Mucosa of stomach (tissue), 1 donor: Measurements from ENCODE around the gene CCNY.

Experiments used
- H3K27me3 ChIP-seq: one replicate; pipeline ENCODE4 v1.7.0; 2013; ENCODE audit warnings: mild to moderate bottlenecking, low read length; ENCODE audit not compliant: control insufficient read depth, insufficient read depth
- H3K36me3 ChIP-seq: one replicate; pipeline ENCODE4 v1.7.0; 2013; ENCODE audit warnings: low read length; ENCODE audit not compliant: control insufficient read depth, insufficient read depth
- H3K4me1 ChIP-seq: one replicate; pipeline ENCODE4 v1.7.0; 2013; ENCODE audit warnings: mild to moderate bottlenecking, low read length; ENCODE audit not compliant: control insufficient read depth, insufficient read depth
- H3K4me3 ChIP-seq: one replicate; pipeline ENCODE4 v1.7.0; 2013; ENCODE audit warnings: low read length
- H3K9ac ChIP-seq: one replicate; pipeline ENCODE4 v1.7.0; 2013; ENCODE audit warnings: mild to moderate bottlenecking, low read length, moderate library complexity
- H3K9me3 ChIP-seq: one replicate; pipeline ENCODE4 v1.7.0; 2013; ENCODE audit warnings: mild to moderate bottlenecking, low read length, moderate library complexity; ENCODE audit not compliant: control insufficient read depth
- donor health status: Pancreatic carcinoma.

The CCNY gene

DNA sequence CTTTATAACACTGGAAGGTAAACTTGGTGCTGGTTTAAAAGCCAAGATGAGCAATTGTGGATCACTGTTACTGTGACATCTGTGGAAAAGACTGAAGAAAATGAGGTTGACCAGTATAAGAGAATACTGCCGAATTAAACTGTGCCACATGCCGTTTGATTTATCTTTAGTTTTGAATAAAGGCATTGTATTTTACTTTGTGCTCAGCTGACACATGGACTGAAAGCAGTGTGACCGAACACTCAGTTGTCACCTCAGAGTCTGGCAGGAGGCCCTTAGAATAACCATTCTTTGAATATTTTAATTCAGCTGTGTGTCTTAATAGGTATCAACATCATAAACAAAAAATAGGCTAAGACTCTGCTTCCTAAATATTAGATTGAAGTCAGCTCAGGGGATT is 135.1 kb downstream of the CCNY start:
- Histone ChIP-seq H3K4me1 (peaks cover 13% of the 10 kb centered on the region), H3K9ac (no peak overlapping the region), H3K9me3 (no peaks in the 10 kb centered on the region), H3K27me3 (no peaks in the 10 kb centered on the region), H3K36me3 (no peaks in the 10 kb centered on the region), H3K4me3 (no peak overlapping the region)

DNA sequence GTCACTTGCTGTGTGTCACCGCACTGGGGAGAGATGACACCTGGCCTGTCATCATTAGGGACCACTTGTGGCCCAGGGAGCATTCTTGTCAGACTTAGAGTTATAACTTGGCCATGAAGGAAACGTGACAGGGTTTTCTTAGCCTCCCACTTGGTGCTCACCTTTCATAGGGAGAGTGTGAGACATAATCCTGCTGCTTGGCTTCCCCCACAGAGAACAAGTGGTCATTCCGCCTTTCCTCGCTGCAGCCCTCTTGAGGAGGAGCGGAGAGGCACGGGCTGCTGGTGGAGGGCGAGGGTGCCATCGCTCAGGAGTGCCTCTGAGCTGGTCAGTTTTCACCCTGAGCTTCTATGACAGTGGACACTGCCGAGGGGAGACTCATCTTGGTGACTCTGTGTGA is 143.8 kb downstream of the CCNY start:
- H3K36me3 ChIP-seq = no peaks in the 10 kb centered on the region
- no peaks in the 10 kb centered on the region for H3K9me3 ChIP-seq
- no peaks in the 10 kb centered on the region for H3K27me3 ChIP-seq
- no peak overlapping the region for H3K4me3 ChIP-seq
- no peak overlapping the region for H3K9ac ChIP-seq
- peaks cover 12% of the 10 kb centered on the region for H3K4me1 ChIP-seq

DNA sequence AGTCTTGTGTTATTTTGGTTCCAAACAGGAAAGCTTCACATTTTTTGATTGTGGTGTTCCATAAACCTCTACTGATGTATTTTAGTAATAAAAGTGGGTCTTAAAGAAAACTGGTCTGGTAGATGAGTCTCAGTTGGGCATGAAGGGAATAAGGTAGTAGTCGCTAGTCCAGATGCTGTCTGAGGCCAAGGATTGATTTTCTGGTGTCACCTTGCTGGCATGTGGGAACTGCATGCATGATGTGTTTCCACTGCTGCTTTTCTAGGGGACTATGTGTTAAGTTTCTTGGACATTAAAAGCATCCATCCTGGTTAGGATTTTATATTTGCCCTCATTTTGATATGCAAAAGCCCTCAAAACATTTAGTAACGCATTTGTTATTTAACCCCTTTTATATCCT is 145.1 kb downstream of the CCNY start:
- peaks cover 12% of the 10 kb centered on the region for H3K4me1 ChIP-seq
- H3K27me3 ChIP-seq = no peaks in the 10 kb centered on the region
- no peak overlapping the region for H3K4me3 ChIP-seq
- no peak overlapping the region for H3K9ac ChIP-seq
- no peaks in the 10 kb centered on the region for H3K36me3 ChIP-seq
- no peaks in the 10 kb centered on the region for H3K9me3 ChIP-seq

DNA sequence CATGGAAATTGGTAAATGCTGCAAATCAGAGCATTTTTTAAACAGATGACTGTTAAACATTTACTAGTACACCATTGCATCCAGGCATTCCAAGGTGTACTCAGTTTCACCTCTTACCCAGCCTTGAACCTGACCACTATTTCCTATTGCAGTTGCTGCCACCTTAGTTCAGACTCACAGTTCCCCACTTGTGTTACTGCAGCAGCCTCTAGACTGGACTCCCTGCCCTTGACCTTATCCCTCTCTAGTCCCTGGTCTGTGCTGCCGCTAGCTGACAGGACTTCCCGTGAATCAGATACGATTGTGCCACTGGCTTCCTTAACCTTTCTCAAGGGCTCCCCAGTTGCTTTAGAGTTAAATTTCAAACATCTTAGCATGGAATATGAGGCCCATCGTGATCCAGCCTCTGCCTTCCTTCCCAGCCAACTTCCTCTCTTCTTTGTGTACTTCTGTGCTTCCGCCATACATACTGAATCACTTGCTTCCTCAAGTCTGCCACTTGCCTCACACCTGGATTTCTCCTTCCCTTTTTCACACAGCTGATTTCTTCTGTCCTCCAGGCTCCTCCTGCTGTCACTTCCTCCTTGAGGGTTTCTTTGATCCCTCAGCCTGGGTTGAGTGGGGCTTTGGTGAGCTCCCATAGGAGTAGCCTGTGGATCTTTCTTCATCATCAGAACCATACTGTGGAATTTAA is 150.1 kb downstream of the CCNY start:
- no peak overlapping the region for H3K9ac ChIP-seq
- no peaks in the 10 kb centered on the region for H3K27me3 ChIP-seq
- no peak overlapping the region for H3K4me3 ChIP-seq
- no peaks in the 10 kb centered on the region for H3K9me3 ChIP-seq
- peaks cover 11% of the 10 kb centered on the region for H3K4me1 ChIP-seq
- no peaks in the 10 kb centered on the region for H3K36me3 ChIP-seq

DNA sequence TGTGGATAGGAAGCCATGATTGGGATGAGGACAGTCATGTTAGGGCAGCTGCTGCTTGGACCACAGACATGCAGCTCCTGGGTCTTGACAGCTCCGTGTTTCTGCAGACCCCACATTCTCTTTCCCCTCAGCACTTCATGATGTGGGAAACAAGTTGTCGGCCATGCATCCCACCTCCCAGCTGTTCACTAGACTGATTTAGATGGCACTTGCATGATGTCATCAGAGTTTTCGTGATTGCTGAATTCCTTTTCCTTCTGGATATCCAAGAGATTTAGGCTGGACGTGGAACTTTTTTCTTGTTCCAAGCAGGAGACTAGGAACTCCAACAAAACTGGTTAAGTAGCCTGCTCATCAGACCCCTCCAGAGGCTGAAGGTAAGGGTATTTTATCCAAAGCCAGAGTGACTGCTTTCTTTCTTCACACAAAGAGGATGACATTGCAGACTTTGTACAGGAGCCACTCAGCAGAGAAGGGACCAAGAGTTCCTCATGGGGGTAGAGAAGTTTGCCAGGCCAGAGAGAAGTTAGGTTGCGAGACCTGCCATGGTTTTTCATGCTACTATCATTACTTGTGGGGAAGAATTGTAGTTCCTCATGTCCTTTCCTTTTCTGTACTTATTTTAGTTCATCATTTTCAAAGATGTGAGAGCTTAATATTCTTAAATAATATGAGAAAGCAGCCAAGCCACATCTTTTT is 151.2 kb downstream of the CCNY start:
- Histone ChIP-seq H3K9me3 (no peaks in the 10 kb centered on the region), H3K9ac (no peak overlapping the region), H3K4me1 (peaks cover under 1% of the 10 kb centered on the region), H3K27me3 (no peaks in the 10 kb centered on the region), H3K4me3 (no peak overlapping the region), H3K36me3 (no peaks in the 10 kb centered on the region)

DNA sequence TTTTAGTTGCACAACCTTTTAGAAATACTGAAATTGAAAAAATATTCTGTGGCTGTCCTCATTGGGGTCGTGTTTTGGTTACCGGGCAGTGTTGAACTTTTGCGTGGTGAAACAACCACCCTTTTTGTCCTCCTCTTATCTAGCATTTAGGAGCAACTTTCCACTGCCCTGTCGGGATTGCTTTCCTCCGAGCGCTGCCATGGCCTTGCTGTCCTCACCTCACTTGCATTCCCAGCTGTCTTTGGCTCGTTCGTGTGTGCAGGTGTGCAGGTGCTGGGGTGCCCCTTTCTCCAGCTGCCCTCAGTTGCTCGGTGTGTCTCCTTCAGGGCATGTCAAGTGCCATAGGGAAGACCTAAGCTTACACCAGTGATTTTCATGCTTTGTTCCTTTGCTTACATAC is 151.9 kb downstream of the CCNY start:
- H3K9ac ChIP-seq = no peak overlapping the region
- peaks cover 4% of the 10 kb centered on the region for H3K4me1 ChIP-seq
- H3K4me3 ChIP-seq = no peak overlapping the region
- H3K9me3 ChIP-seq = no peaks in the 10 kb centered on the region
- no peaks in the 10 kb centered on the region for H3K27me3 ChIP-seq
- H3K36me3 ChIP-seq = no peaks in the 10 kb centered on the region

DNA sequence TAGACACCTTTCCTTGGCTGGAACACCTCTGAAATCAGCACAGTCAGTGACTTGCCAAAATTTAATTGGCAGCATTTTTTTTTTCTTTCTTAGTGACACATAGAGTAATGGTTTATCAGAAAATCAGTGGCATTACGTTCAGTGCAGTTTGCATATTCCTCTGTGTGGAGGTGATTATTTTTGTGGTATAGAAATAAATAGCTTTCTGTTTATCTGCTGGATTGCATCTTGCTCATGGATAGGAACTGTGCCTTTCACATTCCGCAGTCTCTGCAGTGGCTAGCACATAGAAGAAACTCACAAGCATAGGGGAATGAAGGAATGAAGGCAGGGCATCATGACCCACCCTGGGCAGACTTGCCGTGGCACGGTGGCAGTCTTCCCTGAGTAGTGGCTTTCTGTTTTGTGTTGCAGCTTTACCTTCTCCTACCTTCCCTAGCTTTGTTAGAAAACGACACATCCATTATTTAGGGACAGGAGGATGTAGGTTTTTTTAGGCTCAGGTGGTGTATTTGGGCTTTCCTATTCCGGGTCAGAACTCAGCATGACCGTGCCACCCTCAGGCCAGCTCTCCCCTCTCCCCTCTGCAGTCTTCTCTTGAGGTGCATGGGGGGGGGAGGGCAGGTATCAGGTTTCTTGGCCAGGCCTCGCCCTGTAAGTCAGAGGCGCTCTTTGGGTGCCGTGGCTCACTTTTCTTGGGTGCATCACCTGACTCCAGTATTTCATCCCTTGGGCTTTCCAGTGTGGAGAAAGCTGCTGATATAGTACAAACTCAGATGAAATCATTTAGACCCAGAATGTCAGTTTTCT is 156.3 kb downstream of the CCNY start:
- Histone ChIP-seq H3K27me3 (no peaks in the 10 kb centered on the region), H3K4me3 (no peak overlapping the region), H3K4me1 (peaks cover 5% of the 10 kb centered on the region), H3K9me3 (no peaks in the 10 kb centered on the region), H3K36me3 (no peaks in the 10 kb centered on the region), H3K9ac (no peak overlapping the region)

DNA sequence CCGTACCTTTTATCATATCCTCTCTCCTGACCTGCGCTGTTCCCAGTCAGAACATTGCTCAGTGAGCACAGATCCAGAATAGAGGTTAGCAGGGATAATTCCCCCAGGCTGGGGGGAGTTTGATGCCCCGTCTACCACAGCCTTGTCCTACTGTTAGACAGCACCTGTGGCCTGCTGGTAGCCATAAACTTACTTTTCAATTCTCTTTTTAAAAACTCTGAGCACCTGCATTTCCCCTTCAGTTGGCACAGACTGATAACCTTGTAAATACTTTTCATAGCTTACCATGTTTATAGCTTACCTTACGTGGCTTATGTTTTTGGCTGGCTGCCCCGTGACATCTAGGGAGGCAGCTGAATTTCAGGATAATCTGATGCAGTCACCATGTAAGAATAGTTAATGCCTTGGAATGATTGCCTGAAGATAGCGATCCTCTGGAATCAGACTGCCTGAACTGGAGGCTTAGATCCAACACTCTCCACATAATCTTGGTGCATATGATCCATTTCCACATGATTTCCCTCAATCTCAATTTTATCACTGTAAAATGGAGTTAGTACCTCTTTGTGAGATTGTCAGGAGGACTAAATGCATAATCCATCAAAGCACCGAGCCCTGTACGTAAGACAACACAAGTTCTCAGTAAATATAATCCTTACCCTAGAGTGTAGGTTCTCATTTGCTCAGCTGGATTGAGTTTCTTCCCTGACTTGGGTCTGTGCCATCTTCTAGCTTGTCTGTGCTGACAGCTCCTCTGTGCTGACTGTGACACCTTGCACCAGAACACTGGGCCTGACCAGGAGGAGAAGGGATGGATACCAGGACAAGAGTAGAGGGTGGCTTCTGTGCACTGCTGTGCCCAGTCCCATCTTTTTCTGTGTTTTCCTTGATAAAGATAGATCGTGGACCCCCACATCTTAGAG is 157.1 kb downstream of the CCNY start:
- Histone ChIP-seq H3K4me1 (peaks cover 5% of the 10 kb centered on the region), H3K9ac (no peak overlapping the region)

DNA sequence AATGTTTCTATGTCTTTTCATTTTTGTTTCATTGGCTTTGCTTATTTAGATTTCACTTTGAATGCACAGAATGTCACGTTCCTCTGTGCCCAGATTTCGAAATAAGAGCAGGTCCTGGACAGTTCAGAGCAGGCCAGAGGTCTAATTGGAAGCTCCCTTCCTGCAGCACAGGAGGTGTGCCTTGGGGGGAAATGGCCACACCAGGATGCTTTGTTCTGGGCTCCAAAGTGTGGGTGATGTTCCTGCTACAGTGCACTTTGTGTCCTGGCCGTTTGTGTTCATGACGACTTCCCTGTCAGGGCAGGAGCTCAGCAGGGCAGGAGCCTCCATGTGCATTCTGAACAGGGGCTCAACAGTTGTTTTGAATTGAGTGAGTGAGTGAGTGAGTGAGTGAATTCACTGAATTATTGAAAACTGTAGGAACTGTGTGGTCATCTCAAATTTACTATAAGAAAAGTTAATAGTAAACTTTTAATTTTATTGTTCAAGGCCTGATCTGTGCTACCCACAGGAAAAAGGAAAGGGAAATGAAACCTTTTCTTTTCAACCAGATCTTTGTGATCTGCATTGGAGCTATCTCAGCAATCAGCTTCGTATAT is 159.3 kb downstream of the CCNY start:
- Histone ChIP-seq H3K36me3 (no peaks in the 10 kb centered on the region), H3K4me1 (peaks cover 5% of the 10 kb centered on the region), H3K4me3 (no peak overlapping the region), H3K9me3 (no peaks in the 10 kb centered on the region), H3K9ac (no peak overlapping the region), H3K27me3 (no peaks in the 10 kb centered on the region)

More for the DNA sequence above, 157.1 kb downstream of the CCNY start:
- Histone ChIP-seq H3K4me3 (no peak overlapping the region), H3K27me3 (no peaks in the 10 kb centered on the region), H3K36me3 (no peaks in the 10 kb centered on the region), H3K9me3 (no peaks in the 10 kb centered on the region)

DNA sequence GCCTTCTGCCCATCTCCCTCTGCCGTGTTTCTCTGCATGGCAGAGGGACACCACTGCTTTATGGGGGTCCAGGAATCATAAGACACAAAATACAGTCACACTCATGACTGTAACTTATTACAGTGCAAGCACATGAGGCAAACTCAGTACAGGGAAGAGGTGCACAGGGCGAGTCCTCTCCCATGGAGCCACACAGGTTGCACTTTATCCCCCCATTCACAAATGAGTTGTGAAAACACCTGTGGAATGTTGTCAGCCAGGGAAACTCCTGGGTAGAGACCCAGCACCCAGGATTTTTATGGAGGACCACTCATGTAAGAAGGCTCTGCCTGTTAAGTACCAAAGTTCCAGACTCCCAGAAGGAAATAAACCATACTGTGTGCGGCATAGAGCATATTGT is 161.6 kb downstream of the CCNY start:
- H3K27me3 ChIP-seq = no peaks in the 10 kb centered on the region
- H3K4me3 ChIP-seq = no peak overlapping the region

DNA sequence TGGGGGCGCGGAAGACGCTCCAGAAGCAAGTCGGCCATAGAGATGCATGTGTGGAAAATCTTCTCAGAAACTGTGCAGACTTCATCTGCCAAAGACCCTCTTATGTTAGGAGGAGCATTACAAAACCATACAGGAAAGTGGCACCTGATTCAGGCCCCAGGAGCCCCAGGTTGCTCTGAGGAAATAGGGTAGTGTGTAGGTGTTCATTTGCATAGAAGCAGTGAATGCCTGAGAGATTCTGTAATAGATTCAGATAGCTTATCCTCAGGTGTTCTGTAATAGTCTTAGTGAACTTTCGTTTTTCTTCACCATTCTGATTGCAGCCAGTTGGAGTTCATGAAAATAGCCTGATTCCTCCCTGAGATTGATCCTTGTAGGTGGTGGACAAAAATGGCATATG is 162.4 kb downstream of the CCNY start:
- H3K4me3 ChIP-seq = no peak overlapping the region
- H3K27me3 ChIP-seq = no peaks in the 10 kb centered on the region
- H3K9me3 ChIP-seq = no peaks in the 10 kb centered on the region
- H3K9ac ChIP-seq = no peak overlapping the region
- no peaks in the 10 kb centered on the region for H3K36me3 ChIP-seq
- H3K4me1 ChIP-seq = no peaks in the 10 kb centered on the region

More for the DNA sequence above, 161.6 kb downstream of the CCNY start:
- Histone ChIP-seq H3K4me1 (peaks cover 4% of the 10 kb centered on the region), H3K9me3 (no peaks in the 10 kb centered on the region), H3K9ac (no peak overlapping the region), H3K36me3 (no peaks in the 10 kb centered on the region)
